Fibroblast of the aortic adventitia (primary cell): ENCODE results near the gene APPBP2. TPM values are rescaled to one million over a fixed set of nuclear protein-coding genes. Genes with fewer than 3 reads are reported as not detected.

Experiments
- DNase-seq: peaks from one replicate; pipeline ENCODE4 v3.0.0-alpha.2; 2010; ENCODE audit warnings: low read depth
- H3K4me3 ChIP-seq: 2 replicates; pipeline ENCODE4 v1.5.1; 2011; ENCODE audit warnings: low read depth, mild to moderate bottlenecking, control low read depth, low read length, moderate library complexity
- total RNA-seq: library from RNA; depleted of rRNA; stranded (reverse); fragments of >200 nt; gene quantifications from 2 replicates; pipeline ENCODE4 v1.2.3, GENCODE V29; 2012; ENCODE audit warnings: low replicate concordance
- TF ChIP-seq, protein P1 (sequence below): IDR thresholded peaks from 2 replicates; pipeline ENCODE4 v1.5.1; 2011; ENCODE audit warnings: mild to moderate bottlenecking, low read length, control low read depth, inconsistent platforms; ENCODE audit not compliant: insufficient read depth

The APPBP2 gene
- 44.6 and 47.0 TPM in 2 replicates for total RNA-seq

DNA sequence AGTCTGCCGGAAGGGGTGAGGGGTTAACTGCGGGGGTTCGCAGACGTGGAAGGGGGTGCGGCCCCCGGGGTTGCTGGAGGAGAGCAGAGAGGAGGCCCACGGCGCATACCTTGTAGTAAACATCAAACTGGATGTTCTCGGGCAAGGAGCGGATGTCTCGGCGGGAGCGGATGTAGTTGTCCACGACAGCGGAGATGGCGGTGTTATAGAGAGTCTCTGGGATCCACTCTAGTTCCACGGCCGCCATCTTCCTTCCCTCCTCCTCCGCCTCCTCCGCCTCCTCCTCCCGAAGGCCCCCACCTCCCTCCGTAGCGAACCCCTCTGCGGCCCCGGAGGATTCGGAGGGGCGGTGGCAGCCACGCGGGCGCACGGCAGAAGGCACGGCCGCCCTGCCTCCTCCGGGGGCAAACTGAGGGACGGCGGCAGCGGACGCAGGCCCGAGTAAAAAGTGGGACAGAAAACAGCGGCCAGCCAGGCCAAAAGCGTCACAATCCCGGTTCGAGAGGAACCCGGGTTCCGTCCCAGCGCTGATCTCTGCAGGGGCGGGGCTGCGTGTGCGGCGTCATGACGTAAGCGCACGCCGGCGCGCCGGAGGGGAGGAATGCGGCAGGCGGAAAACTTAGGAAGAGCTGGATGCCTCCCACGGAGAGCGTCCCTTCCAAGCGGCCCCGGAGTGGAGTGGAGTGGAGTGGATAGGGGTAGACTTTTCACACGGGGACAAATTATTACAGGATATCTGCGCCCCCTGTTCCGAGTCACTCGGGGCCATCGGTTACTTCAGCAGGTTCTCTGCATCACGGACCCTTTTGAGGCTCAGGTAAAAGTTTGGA is at the start of gene APPBP2:
APPBP2 (minus strand) TSS at position 558 of the 830 bp plus-strand sequence; CDS start at position 247, 311 bp downstream.
- TF ChIP-seq, protein P1, sequence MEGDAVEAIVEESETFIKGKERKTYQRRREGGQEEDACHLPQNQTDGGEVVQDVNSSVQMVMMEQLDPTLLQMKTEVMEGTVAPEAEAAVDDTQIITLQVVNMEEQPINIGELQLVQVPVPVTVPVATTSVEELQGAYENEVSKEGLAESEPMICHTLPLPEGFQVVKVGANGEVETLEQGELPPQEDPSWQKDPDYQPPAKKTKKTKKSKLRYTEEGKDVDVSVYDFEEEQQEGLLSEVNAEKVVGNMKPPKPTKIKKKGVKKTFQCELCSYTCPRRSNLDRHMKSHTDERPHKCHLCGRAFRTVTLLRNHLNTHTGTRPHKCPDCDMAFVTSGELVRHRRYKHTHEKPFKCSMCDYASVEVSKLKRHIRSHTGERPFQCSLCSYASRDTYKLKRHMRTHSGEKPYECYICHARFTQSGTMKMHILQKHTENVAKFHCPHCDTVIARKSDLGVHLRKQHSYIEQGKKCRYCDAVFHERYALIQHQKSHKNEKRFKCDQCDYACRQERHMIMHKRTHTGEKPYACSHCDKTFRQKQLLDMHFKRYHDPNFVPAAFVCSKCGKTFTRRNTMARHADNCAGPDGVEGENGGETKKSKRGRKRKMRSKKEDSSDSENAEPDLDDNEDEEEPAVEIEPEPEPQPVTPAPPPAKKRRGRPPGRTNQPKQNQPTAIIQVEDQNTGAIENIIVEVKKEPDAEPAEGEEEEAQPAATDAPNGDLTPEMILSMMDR: no peak
- H3K4me3 ChIP-seq: peak within 1 kb of the TSS; percentile 100
- peak; percentile 86 for DNase-seq

DNA sequence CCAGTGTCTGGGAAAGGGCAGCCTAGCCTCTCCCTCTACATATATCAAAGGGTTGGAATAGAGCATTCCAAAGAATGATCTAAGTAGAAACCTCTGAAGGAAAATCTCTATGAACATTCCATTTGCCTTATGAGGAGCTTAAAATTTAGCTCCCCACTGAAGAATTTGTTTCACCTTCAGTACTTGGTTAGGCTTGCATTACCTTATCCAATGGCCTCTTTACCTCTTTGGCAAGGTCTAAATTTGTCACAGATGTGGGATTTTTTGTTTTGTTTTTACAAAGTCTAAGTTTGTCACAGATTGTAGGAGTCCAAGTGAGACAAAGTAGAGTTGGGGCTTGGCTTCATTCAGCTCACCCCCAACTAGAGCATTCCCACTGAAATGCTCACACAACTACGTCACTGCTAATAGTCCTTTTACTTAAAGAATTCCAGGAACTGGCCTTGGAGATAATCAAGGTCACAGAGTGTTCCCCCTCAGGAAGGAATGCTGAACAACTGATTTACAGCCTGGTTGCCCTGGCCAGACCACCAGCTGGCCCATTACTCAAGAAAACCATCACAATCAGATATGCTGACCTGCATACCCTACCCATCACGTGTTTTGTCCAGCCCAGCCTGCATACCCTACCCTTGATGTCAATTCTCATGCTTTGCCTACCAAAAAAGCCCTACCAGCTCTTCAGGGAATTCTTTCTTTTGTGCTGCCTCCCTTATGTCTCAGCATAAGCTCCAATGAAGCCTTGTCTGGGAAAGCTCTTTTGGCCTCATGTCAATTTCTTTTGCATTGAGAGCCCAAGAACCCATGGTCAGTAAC is 47.4 kb upstream of the APPBP2 start:
- H3K4me3 ChIP-seq: no peak overlapping the region
- TF ChIP-seq, protein P1: peak; percentile 18
- peak; percentile 93 for DNase-seq

DNA sequence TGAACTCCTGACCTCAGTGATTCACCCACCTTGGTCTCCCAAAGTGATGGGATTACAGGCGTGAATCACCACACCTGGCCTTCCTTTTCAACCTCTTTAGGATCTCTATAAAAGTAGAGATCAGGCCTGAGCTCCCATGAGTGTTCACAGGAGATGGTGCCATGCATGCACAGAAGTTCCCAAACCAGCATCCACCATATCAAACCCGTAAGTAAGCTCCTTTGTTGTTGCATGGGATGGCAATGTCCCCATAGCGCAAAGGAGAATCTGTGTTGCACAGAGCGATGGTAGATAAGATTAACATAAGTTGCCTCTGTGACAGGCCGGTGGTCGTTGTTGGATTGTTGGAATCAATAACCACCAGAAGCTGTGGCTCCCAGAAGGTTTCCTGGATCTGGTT is 39.2 kb upstream of the APPBP2 start:
- DNase-seq: no peak
- TF ChIP-seq, protein P1: no peak
- H3K4me3 ChIP-seq: no peak overlapping the region

DNA sequence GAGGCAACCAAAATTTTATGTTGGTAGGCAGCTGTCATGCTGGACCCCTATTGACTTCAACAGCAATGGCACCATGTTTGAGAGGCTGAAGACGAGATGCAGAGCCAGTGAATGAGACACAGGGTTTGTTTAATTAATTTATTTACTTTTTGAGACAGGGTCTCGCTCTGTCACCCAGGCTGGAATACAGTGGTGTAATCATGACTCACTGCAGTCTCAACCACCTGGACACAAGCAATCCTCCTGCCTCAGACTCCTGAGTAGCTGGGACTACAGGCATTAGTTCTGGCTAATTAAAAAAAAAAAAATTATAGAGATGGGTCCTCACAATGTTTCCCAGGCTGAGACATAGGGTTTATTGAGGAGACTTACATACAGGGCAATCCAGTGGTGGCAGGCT is 37.7 kb upstream of the APPBP2 start:
- TF ChIP-seq, protein P1: no peak
- DNase-seq: no peak
- H3K4me3 ChIP-seq: no peak overlapping the region

DNA sequence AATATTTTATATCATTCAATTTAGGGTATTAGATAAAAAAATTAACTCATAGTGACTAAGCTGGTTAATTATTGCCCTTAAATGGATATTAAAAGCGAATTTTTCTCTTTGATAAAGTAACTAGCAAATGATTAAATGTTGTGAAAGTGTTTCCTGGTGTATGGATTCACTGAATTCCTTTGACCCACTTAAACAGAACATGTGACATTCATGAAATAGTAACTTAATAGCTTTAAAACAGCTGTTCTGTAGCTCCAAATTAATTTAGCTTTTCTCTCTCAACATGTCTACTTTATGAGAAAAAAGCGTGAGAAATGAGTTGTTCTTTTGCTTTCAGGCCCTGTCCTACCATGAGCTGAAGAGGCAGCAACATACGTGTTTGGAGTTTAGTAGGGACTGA is 36.4 kb upstream of the APPBP2 start:
- H3K4me3 ChIP-seq: no peak overlapping the region
- TF ChIP-seq, protein P1: no peak
- DNase-seq: no peak

- TF ChIP-seq, protein P1: no peak
- no peak overlapping the region for H3K4me3 ChIP-seq
- DNase-seq: no peak
Observed at GRCh38 chr17:60560860-60561257, 34.8 kb upstream of the APPBP2 start.
